Activated CD4-positive, CD25-positive, alpha-beta regulatory T cell treated with anti-CD3 and anti-CD28 coated beads, Interleukin-2, amount 50 U/mL, for 24 hours (primary cell): ENCODE measurements around the gene HEPACAM2.

Source experiments
- ATAC-seq, 2 donors: fragments of 150-1000 bp; cut with Tn5 transposase; one replicate each; pipeline ENCODE4 v1.10.0; 2021; ENCODE audit warnings: mild to moderate bottlenecking in 1 of 2, moderate library complexity in 1 of 2

The HEPACAM2 gene

DNA sequence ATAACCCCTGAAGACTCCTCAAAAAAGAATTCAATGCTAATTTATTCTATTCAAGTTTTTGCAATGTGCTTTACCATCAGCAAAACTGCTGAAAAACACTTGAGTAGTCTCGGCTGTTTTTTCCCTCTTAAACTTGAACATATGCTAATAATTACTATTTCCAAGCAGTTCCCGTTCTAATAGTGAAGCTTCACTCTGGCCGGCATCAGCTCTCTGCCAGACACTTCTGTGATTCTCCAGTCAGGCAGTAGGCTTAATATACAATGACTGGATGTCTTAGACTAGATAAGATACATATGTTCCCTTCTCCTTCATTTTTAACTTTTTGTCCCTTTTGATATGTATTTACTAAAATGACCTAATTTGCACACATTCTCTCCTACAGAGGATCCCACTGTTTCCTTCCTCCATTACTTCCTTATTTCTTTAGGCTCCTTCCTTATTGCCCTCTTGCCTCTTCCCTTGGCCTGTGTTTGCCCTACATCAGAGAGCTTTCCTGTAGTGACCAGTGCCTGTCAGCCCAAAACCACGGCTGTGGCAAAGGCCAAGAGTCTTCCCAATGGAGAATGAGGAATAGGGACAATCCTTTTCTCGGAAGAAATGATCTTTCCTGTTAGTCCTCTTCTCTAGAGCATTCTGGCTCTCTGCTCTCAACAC lies 23.5 kb downstream of the HEPACAM2 start:
- ATAC-seq, result no peak

DNA sequence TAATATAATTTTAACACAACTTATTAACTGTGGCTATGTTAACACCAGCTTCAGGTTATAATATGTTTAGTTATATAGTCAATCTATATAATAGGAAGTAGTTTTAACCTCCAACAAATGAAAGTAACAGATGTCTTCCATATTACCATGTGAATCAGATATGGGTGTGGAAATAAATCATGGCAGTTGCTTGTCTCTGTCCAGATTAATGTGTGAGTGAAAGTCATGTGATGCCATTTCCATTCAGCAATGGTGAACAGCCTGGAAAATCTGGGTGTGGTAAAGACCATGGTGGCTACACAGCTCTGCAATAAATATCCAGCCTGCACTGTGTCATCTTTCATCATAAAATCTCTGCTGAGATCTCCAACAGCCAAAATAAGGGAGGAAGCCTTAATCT lies 27.8 kb downstream of the HEPACAM2 start:
- no peak for ATAC-seq

DNA sequence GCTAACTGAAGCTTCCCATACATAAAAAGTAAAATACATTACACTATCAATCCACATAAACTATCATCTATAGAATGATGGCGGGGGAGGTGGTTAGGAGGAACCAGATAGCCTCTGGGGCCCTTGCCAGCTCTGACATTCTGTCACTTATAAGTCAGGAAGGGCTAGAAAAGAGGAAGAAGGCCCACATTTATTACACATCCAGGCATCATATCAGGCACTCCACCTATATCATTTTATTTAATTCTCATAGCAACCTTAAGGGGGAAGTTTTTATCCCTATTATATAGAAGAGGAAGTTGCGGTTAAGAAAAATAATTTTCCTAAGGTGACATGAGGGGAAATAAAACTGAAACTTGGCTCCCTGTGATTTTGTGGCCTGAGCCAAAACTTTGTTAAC lies 29.9 kb downstream of the HEPACAM2 start:
- ATAC-seq, result no peak

- ATAC-seq, result peak in 1 of 2 donors; percentile 48
Observed at GRCh38 chr7:93194386-93194785, 31.9 kb downstream of the HEPACAM2 start.

GRCh38 chr7:93188870-93189634 lies 37.2 kb downstream of the HEPACAM2 start:
- ATAC-seq, result no peak

GRCh38 chr7:93185303-93186027 lies 40.8 kb downstream of the HEPACAM2 start:
- peak; percentile 93 to 94 for ATAC-seq

- ATAC-seq, result no peak
Observed at GRCh38 chr7:93179173-93179572, 47.1 kb downstream of the HEPACAM2 start.

- no peak for ATAC-seq
Observed at GRCh38 chr7:93178213-93178612, 48.1 kb downstream of the HEPACAM2 start.

- no peak for ATAC-seq
Observed at GRCh38 chr7:93176992-93177580, 49.2 kb downstream of the HEPACAM2 start.

DNA sequence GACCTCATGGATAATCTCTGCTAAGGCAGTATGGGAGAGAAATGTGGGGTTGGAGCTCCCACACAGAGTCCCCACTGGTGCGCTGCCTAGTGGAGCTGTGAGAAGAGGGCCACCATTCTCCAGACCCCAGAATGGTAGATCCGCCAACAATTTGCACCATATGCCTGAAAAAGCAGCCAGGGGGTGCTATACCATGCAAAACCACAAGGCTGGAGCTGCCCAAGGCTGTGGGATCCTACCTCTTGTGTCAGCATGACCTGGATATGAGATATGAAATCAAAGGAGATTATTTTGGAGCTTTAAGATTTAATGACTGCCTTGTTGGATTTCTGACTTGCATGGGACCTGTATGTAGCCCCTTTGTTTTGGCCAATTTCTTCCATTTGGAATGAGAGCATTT lies 51.0 kb downstream of the HEPACAM2 start:
- no peak for ATAC-seq

DNA sequence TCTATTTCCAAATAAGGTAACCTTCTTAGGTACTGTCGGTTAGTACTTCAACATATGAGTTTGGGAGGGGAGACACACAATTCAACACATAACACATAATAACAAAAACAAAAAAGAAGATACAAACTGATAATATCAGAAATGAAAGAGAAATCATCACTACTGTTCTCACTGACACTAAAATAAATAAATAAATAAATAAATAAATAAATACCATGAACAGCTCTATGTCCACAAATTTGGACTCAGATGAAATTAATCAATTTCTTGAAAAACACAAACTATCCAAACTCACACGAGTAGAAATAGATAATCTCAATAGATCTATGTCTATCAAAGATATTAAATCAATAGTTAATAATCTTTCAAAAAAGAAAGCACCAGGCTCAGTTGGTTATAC lies 53.6 kb downstream of the HEPACAM2 start:
- no peak for ATAC-seq

DNA sequence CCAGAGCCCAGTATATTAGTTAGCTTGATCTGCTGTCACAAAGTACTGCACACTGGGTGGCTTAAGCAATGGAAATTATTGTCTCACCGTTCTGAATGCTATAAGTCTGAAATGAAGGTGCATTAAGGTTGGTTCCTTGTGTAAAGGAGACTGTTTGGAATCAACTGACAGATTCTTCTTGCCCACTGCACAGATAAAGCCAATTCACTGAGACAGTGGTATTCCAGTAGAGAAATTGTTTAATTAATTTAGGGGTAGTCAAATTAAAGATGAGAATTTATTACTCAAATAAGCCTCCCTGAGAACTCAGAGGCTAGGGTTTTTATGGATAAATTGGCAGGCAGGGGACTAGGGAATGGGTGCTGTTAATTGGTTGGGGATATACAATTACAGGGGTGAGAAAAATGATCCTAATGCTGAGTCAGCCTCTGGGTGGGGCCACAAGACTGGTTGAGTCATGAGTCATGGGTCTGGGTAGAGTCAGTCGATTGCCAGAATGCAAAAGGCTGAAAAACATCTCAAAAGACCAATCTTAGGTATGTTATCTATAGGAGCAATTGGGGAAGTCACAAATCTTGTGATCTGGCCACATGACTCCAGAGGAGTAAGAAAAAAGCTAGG lies 54.6 kb downstream of the HEPACAM2 start:
- ATAC-seq, result peak in 1 of 2 donors; percentile 45

DNA sequence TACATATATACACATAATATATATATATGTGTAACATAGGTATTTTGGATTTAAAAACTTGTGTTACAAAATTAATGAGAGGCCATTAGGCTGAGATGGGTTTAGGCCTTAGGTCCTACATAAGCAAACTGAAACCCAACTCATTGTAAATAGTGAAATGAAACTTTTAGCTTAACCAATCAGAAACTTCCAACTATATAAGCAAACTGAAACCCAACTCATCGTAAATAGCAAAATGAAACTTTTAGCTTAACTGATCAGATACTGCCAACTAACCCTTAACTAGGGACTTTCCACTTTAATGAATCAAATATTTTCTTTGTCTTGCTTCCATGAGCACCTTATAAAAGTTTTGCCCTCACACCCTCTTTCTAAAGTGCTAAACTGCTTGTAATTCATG lies 60.8 kb downstream of the HEPACAM2 start:
- ATAC-seq, result peak; percentile 92 to 94

- ATAC-seq, result no peak
Observed at GRCh38 chr7:93164766-93165165, 61.5 kb downstream of the HEPACAM2 start.

- ATAC-seq, result no peak
Observed at GRCh38 chr7:93161181-93161762, 65.0 kb downstream of the HEPACAM2 start.

GRCh38 chr7:93160410-93160809 lies 65.9 kb downstream of the HEPACAM2 start:
- peak; percentile 85 for ATAC-seq

DNA sequence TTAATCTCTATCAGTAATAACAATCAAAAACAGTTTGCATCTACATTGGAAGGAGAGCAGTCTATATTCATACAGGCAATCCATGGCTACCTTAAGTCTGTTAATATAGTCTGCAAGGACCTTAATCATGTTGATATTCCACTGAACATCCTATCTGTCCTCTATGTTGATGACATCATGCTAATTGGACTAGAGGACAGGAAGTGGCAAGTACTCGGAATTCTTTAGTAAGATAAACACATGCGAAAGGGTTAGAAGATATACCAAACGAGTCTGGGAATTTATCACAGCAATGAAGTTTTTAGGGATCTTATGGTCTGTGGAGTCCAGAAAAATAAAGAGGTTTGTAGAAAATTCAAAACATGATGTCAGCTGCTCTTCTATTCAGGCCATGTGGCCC lies 66.8 kb downstream of the HEPACAM2 start:
- ATAC-seq, result no peak

GRCh38 chr7:93156884-93157283 lies 69.4 kb downstream of the HEPACAM2 start:
- no peak for ATAC-seq

DNA sequence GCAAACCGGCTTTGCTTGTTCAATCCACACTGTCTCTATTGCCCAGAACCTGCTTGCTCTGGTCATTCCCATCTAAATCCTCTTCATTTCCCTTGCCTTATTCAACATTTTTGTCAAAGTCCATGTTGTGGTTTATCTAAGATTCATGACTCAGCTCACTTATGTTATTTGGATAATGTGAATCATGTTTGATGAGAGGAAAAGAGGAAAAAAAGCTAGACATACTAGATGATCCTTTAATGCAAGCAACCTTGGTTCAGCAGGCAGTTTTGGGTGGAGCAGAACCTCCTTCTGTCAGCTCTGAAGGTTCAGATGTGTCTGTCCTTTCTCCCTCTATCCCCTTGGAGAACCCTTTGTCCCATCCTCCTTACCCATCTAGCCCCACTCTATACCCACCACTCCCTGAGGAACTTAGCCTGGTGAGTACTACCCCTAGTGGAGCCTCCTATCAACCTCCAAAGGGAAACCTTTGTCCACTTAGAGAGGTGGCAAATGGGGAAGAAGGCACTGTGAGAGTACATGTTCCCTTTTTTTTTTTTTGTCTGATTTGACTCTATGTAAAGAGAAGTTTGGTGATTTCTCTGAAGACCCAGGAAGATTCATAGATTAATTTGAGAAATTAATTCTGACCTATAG lies 76.0 kb downstream of the HEPACAM2 start:
- ATAC-seq, result no peak

DNA sequence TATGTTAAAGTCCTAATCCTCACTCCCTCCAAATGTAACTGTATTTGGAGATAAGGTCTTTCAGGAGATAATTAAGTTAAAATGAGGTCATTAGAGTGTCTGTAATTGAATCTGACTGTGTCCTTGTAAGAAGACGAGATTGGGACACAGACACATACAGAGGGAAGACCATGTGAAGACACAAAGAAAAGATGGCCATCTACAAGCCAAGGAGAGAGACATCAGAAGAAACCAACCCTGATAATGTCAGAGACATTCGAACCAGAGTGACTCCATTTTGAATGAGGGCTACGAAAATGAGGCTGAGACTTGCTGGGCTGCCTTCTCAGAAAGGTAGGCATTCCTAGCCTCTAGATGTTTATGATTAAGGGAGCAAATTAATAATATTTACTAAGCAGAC lies 77.5 kb downstream of the HEPACAM2 start:
- ATAC-seq, result no peak

- peak; percentile 58 to 72 for ATAC-seq
Observed at GRCh38 chr7:93148144-93148543, 78.1 kb downstream of the HEPACAM2 start, which contains the start of gene SAMD9L. SAMD9L (minus strand) TSS chr7:93148385; CDS start chr7:93135971, 12,414 bp downstream.

DNA sequence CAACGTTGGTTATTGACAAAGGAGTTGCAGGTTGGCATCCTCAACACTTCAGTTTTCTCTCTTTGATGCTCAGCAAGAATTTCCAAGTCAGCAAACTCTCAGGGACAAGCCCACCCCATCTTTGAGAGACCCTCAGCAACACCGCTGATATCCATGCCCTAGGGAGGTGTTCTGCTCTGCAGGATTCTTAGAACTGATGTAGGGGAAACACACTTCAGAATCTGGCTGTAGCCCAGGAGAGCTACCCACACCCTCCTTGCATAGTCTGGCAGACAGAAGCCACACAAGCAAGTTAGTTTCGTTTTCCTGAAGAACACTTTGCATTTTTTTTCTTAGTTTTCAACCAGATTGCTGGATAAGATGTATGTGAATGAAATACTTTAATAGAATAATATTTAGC lies 78.9 kb downstream of the HEPACAM2 start:
- peak; percentile 68 to 80 for ATAC-seq
